B cell (primary cell): Measurements from ENCODE around the gene CRTC3. TPM values are rescaled to one million over a fixed set of nuclear protein-coding genes. Genes with fewer than 3 reads are reported as not detected.

ENCODE experiments used
- ATAC-seq: fragments of 200-7000 bp; cut with Tn5 transposase; one replicate; pipeline ENCODE4 v1.10.0; 2021; ENCODE audit warnings: low read depth, mild to moderate bottlenecking, moderate number of reproducible peaks, moderate library complexity
- CTCF ChIA-PET: fragments of 350-600 bp; sonication (Branson Sonifier 250); formaldehyde crosslinking; loops from one replicate; lab custom pipeline; 2021; ENCODE audit warnings: antibody characterized with exemption, inconsistent platforms; lab: Charles Lee
- POLR2A ChIA-PET: fragments of 350-600 bp; sonication (Branson Sonifier 250); formaldehyde crosslinking; loops from one replicate; lab custom pipeline; 2021; ENCODE audit warnings: antibody characterized with exemption; lab: Charles Lee
- DNase-seq: peaks from one replicate; pipeline ENCODE4 v3.0.0; 2013
- H2AFZ ChIP-seq: 2 replicates; pipeline ENCODE4 v1.6.1; 2012; ENCODE audit warnings: mild to moderate bottlenecking, low read depth, low read length; ENCODE audit not compliant: insufficient read depth, poor library complexity, severe bottlenecking
- H3K27ac ChIP-seq, 2 donors: 1 replicate in 1 of 2; 2 replicates in 1 of 2; pipeline ENCODE4 v1.5.1; 2012 to 2013; ENCODE audit warnings: low read length in 2 of 2, mild to moderate bottlenecking in 2 of 2, moderate library complexity in 1 of 2
- H3K27me3 ChIP-seq, 4 experiments: fragments of 200-600 bp in 1 of 4; sonication (generic) in 1 of 4; replicated peaks in 1 of 4; 1 replicate in 2 of 4; 2 replicates in 2 of 4; pipeline versions ENCODE4 v1.6.1 to v1.7.0; 2013 to 2016; ENCODE audit warnings: low read length in 3 of 4, mild to moderate bottlenecking in 2 of 4, mixed read lengths in 1 of 4, moderate library complexity in 1 of 4; ENCODE audit not compliant: insufficient read depth in 4 of 4, control insufficient read depth in 3 of 4; ENCODE audit errors: control extremely low read depth in 1 of 4
- H3K36me3 ChIP-seq, 2 experiments: replicated peaks in 1 of 2; 1 replicate in 1 of 2; 2 replicates in 1 of 2; pipeline versions ENCODE4 v1.6.1 to v1.7.1; 2013; ENCODE audit warnings: low read length in 1 of 2; ENCODE audit not compliant: insufficient read depth in 2 of 2, control insufficient read depth in 1 of 2; ENCODE audit errors: control extremely low read depth in 1 of 2, extremely low read depth in 1 of 2
- H3K4me1 ChIP-seq, 2 donors: fragments of 200-600 bp in 1 of 2; sonication (generic) in 1 of 2; 1 replicate in 1 of 2; 2 replicates in 1 of 2; pipeline versions ENCODE4 v1.5.1 to v1.6.1; 2013 to 2017; ENCODE audit warnings: low read length in 2 of 2; ENCODE audit not compliant: control insufficient read depth in 2 of 2, insufficient read depth in 2 of 2
- H3K4me2 ChIP-seq: replicated peaks from 2 replicates; pipeline ENCODE3; 2012; ENCODE audit warnings: mild to moderate bottlenecking, low read depth, low read length; ENCODE audit not compliant: poor library complexity, severe bottlenecking
- H3K4me3 ChIP-seq, 5 experiments: fragments of 200-600 bp in 1 of 5; sonication (generic) in 1 of 5; 1 replicate in 3 of 5; 2 replicates in 2 of 5; pipeline versions ENCODE4 v1.5.1 to v1.7.0; 2011 to 2016; ENCODE audit warnings: low read length in 4 of 5, mild to moderate bottlenecking in 4 of 5, low read depth in 2 of 5, control low read depth in 1 of 5, moderate library complexity in 1 of 5; ENCODE audit not compliant: insufficient read depth in 1 of 5; ENCODE audit errors: control extremely low read depth in 1 of 5, extremely low read depth in 1 of 5
- H3K79me2 ChIP-seq: fragments of 200-600 bp; sonication (generic); one replicate; pipeline ENCODE4 v1.6.0; 2016; ENCODE audit warnings: low read length; ENCODE audit not compliant: control insufficient read depth, insufficient read depth
- H3K9ac ChIP-seq: fragments of 200-600 bp; sonication (generic); 2 replicates; pipeline ENCODE4 v1.6.1; 2017; ENCODE audit warnings: mild to moderate bottlenecking, low read length, moderate library complexity
- H3K9me3 ChIP-seq, 3 donors: one replicate each; pipeline versions ENCODE4 v1.6.1 to v1.7.1; 2013; ENCODE audit warnings: low read length in 2 of 3; ENCODE audit not compliant: control insufficient read depth in 2 of 3, insufficient read depth in 1 of 3; ENCODE audit errors: control extremely low read depth in 1 of 3
- H4K20me1 ChIP-seq: 2 replicates; pipeline ENCODE4 v1.6.0; 2012; ENCODE audit warnings: mild to moderate bottlenecking, low read length; ENCODE audit not compliant: insufficient read depth, control insufficient read depth, poor library complexity, severe bottlenecking
- H3K27ac Mint-ChIP-seq: one replicate; pipeline ENCODE4 v1.8.0; 2021; ENCODE audit warnings: mixed read lengths
- H3K27me3 Mint-ChIP-seq: one replicate; pipeline ENCODE4 v1.8.0; 2021; ENCODE audit warnings: mixed read lengths
- H3K4me1 Mint-ChIP-seq: one replicate; pipeline ENCODE4 v1.8.0; 2021; ENCODE audit warnings: mixed read lengths
- H3K4me3 Mint-ChIP-seq: one replicate; pipeline ENCODE4 v1.8.0; 2021; ENCODE audit warnings: mixed read lengths
- H3K9me3 Mint-ChIP-seq: one replicate; pipeline ENCODE4 v1.8.0; 2022; ENCODE audit warnings: mixed read lengths; ENCODE audit not compliant: insufficient read depth
- EZH2 ChIP-seq: IDR thresholded peaks from 2 replicates; pipeline ENCODE4 v1.6.1; 2012; ENCODE audit warnings: borderline replicate concordance, low read depth, mild to moderate bottlenecking, moderate library complexity, low read length; ENCODE audit not compliant: insufficient read depth, poor library complexity, severe bottlenecking
- WGBS: methylation state at CpG from one replicate; pipeline ENCODE4 v1.1.5; 2013; ENCODE audit warnings: missing lambda C conversion rate; ENCODE audit not compliant: insufficient coverage; 5-methylcytosine and 5-hydroxymethylcytosine counted together
- intact Hi-C: fragments of 100-400 bp; cut with micrococcal nuclease; formaldehyde crosslinking; loops from one replicate; pipeline ENCODE4 v1.10.0; 2022
- polyA plus RNA-seq: library from polyadenylated mRNA; depleted of rRNA; stranded (reverse); fragments of >200 nt; gene quantifications from 2 replicates; pipeline ENCODE4 v1.2.3, GENCODE V29; 2012
- total RNA-seq, 2 donors: library from RNA; stranded (reverse); fragments of 120-200 nt in 1 of 2; gene quantifications; 1 replicate in 1 of 2; 2 replicates in 1 of 2; pipeline versions ENCODE4 v1.2.3 to v1.2.4, GENCODE V29; 2013 to 2022
- TF ChIP-seq, protein P1 (sequence below): fragments of 200-600 bp; IDR thresholded peaks from one replicate; pipeline ENCODE4 v1.8.0; 2022; ENCODE audit warnings: antibody characterized with exemption, mild to moderate bottlenecking

The CRTC3 gene
- total and polyA plus RNA-seq, 2 donors (not counting 1 experiment from before 2014, with no cell fraction given), result 34.7 to 95.8 TPM

DNA sequence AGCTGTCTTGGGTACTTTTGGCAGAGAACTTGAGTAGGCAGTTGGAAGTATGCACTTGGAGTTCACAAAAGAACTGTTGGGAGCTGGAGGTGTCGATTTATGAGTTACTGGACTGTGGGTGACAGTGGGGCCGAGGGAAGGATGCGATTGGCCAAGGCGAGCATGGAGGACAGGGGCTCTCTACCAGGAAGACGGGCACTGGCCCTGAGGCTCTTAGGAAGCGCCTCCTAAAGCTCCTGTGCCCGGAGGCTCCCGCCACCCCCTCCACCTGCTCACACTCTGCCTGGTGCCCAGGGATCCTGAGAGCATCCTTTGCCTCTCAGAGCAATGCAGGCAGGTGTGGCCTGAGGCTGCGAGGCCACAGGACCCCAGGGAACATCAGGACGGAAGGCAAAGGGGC, 69.0 kb downstream of the CRTC3 start:
- H3K4me3 Mint-ChIP-seq, result peak overlapping the region; percentile 74
- POLR2A ChIA-PET, result interaction anchor here (0.6 kb wide), 2 partner anchors 13 to 95 kb away, joined by 6 to 8 read pairs; no protein-coding TSS in a partner anchor
- intact Hi-C loops, result loop anchor here (5.0 to 10.0 kb wide), 2 partner anchors 69 to 214 kb away; partner anchors contain the start of gene IQGAP1

GRCh38 chr15:90599116-90599515, 69.4 kb downstream of the CRTC3 start:
- H3K27ac ChIP-seq, result peak overlapping the region in 1 of 2 donors; percentile 77
- no peaks in the 10 kb centered on the region for H3K9me3 Mint-ChIP-seq

More for the DNA sequence above, 69.0 kb downstream of the CRTC3 start:
- H3K9me3 ChIP-seq, result no peaks in the 10 kb centered on the region
- peak overlapping the region in 1 of 5 experiments; percentile 39 for H3K4me3 ChIP-seq
- H3K4me2 ChIP-seq, result peak overlapping the region; percentile 68
- Mint-ChIP-seq H3K27me3 (no peaks in the 10 kb centered on the region), H3K9me3 (no peaks in the 10 kb centered on the region), H3K4me1 (peaks cover 74% of the 10 kb centered on the region), H3K27ac (peak overlapping the region; percentile 93)
- H2AFZ ChIP-seq, result no peak overlapping the region
- H3K9ac ChIP-seq, result peak overlapping the region; percentile 41
- peak overlapping the region; percentile 69 to 77 for H3K27ac ChIP-seq
- H3K27me3 ChIP-seq, result no peaks in the 10 kb centered on the region
- CTCF ChIA-PET, result interaction anchor here (0.6 to 2.7 kb wide), 24 partner anchors 9 to 306 kb away, joined by 3 to 16 read pairs (median 4); partner anchors contain the start of genes FURIN and IQGAP1
- H3K36me3 ChIP-seq, result no peaks in the 10 kb centered on the region
- TF ChIP-seq, protein P1, sequence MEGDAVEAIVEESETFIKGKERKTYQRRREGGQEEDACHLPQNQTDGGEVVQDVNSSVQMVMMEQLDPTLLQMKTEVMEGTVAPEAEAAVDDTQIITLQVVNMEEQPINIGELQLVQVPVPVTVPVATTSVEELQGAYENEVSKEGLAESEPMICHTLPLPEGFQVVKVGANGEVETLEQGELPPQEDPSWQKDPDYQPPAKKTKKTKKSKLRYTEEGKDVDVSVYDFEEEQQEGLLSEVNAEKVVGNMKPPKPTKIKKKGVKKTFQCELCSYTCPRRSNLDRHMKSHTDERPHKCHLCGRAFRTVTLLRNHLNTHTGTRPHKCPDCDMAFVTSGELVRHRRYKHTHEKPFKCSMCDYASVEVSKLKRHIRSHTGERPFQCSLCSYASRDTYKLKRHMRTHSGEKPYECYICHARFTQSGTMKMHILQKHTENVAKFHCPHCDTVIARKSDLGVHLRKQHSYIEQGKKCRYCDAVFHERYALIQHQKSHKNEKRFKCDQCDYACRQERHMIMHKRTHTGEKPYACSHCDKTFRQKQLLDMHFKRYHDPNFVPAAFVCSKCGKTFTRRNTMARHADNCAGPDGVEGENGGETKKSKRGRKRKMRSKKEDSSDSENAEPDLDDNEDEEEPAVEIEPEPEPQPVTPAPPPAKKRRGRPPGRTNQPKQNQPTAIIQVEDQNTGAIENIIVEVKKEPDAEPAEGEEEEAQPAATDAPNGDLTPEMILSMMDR, result no peak
- no peak for TF ChIP-seq EZH2
- H4K20me1 ChIP-seq, result no peaks in the 10 kb centered on the region
- DNase-seq (no peak), ATAC-seq (no peak)
- WGBS, result 90% methylated on average over 5 of the region's 10 CpGs
- peaks cover 4% of the 10 kb centered on the region for H3K79me2 ChIP-seq
- H3K4me1 ChIP-seq, result peaks cover 62 to 73% of the 10 kb centered on the region in 2 donors

More at GRCh38 chr15:90599116-90599515, 69.4 kb downstream of the CRTC3 start:
- TF ChIP-seq, protein P1, result no peak
- TF ChIP-seq EZH2, result no peak
- Histone ChIP-seq H3K4me3 (no peak overlapping the region), H3K9me3 (no peaks in the 10 kb centered on the region), H3K4me1 (peaks cover 62 to 72% of the 10 kb centered on the region in 2 donors), H3K9ac (no peak overlapping the region), H3K79me2 (peaks cover 4% of the 10 kb centered on the region), H4K20me1 (no peaks in the 10 kb centered on the region), H2AFZ (no peak overlapping the region), H3K27me3 (no peaks in the 10 kb centered on the region), H3K36me3 (no peaks in the 10 kb centered on the region), H3K4me2 (no peak overlapping the region)
- 100% methylated on average over 3 of the region's 4 CpGs for WGBS
- H3K27ac Mint-ChIP-seq, result peak overlapping the region; percentile 93
- H3K27me3 Mint-ChIP-seq, result no peaks in the 10 kb centered on the region
- H3K4me3 Mint-ChIP-seq, result no peak overlapping the region
- ChIA-PET CTCF (interaction anchor here (0.6 to 2.7 kb wide), 15 partner anchors 13 to 306 kb away, joined by 3 to 16 read pairs (median 4); partner anchors contain the start of gene FURIN), POLR2A (interaction anchor here (0.6 kb wide), 1 partner anchor 96 kb away, joined by 6 read pairs; no protein-coding TSS in a partner anchor)
- no peak for DNase-seq
- peaks cover 74% of the 10 kb centered on the region for H3K4me1 Mint-ChIP-seq
- no peak for ATAC-seq
- intact Hi-C loops, result loop anchor here (5.0 to 10.0 kb wide), 2 partner anchors 68 to 214 kb away; partner anchors contain the start of gene IQGAP1
